ENCODE measurements around the gene LMBR1L.
"Not testable (repeated sequence)": the region's sequence is repeated elsewhere in the genome, so short reads cannot be mapped to it uniquely, and the experiment has no call there.

LMBR1L gene

DNA sequence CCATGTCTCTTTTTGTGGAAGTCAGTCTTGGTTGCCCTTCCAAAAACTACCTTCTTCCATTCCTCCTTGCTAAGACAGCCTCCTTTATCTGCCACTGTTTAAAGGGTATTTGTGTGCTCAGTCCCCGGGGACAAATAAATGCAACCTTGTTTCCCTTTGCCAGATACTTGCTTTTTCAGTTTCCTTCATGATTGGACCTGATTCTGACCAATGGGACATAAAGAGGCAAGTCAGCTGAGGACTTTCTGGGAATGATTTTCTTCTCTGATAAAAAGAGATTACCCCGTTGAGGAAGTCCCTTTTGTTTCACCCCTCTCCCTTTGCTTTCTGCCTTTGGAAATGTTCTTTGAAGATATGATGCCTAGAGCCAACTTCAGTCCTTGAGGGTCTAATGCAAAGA lies 27.9 kb upstream of the LMBR1L start:
- TF ChIP-seq, protein P1, sequence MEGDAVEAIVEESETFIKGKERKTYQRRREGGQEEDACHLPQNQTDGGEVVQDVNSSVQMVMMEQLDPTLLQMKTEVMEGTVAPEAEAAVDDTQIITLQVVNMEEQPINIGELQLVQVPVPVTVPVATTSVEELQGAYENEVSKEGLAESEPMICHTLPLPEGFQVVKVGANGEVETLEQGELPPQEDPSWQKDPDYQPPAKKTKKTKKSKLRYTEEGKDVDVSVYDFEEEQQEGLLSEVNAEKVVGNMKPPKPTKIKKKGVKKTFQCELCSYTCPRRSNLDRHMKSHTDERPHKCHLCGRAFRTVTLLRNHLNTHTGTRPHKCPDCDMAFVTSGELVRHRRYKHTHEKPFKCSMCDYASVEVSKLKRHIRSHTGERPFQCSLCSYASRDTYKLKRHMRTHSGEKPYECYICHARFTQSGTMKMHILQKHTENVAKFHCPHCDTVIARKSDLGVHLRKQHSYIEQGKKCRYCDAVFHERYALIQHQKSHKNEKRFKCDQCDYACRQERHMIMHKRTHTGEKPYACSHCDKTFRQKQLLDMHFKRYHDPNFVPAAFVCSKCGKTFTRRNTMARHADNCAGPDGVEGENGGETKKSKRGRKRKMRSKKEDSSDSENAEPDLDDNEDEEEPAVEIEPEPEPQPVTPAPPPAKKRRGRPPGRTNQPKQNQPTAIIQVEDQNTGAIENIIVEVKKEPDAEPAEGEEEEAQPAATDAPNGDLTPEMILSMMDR (conservative IDR thresholded peaks at IDR 0.05): no peak
- TF ChIP-seq ZFX (IDR thresholded peaks at IDR 0.05): no peak
- H3K27ac ChIP-seq: no peak overlapping the region

DNA sequence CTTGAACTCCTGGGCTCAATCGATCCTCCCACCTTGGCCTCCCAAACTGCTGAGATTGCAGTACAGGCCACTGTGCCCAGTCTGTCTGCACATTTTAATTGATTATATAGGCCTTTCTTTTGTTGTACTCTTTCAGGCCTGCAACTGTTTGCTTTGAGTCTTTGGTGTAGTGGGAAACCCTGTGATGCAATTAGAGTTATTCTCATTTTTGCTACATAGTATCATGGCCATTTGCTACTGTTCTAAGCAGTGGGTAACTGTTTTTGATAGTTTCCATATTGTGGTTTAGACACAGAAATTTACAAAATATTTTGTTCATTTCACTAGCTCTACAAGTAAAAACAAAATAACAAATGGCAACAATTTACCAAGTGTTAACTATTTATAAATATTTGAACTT lies 26.8 kb upstream of the LMBR1L start:
- H3K27ac ChIP-seq: no peak overlapping the region
- TF ChIP-seq, protein P1 (conservative IDR thresholded peaks at IDR 0.05): no peak
- no peak for TF ChIP-seq ZFX (IDR thresholded peaks at IDR 0.05)

DNA sequence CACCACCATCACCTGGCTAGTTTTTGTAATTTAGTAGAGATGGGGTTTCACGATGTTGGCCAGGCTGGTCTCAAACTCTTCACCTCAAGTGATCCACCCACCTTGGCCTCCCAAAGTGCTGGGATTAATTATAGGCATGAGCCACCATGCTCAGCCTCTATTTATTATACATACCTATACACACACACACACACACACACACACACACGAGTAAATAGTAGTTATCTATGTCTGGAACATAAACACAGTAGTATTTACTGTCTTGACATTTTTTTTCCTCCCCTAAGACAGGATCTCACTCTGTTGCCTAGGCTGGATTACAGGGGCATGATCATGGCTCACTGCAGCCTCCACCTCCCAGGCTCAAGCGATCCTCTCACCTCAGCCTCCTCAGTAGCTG lies 26.4 kb upstream of the LMBR1L start:
- not testable (repeated sequence) for H3K27ac ChIP-seq

DNA sequence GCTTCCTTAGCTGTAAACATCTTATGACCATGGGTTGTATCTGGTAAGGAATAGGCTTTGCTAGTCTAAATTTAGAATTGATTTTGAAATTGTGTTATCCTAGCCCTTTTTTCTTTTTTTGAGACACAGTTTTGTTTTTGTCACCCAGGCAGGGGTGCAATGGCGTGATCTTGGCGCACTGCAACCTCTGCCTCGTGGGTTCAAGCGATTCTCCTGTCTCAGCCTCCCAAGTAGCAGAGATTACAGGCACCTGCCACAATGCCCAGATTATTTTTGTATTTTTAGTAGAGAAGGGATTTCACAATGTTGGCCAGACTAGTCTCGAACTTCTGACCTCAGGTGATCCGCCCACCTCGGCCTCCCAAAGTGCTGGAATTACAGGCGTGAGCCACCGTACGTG lies 22.9 kb upstream of the LMBR1L start:
- TF ChIP-seq ZFX (IDR thresholded peaks at IDR 0.05): no peak
- TF ChIP-seq, protein P1 (conservative IDR thresholded peaks at IDR 0.05): no peak
- H3K27ac ChIP-seq: no peak overlapping the region

DNA sequence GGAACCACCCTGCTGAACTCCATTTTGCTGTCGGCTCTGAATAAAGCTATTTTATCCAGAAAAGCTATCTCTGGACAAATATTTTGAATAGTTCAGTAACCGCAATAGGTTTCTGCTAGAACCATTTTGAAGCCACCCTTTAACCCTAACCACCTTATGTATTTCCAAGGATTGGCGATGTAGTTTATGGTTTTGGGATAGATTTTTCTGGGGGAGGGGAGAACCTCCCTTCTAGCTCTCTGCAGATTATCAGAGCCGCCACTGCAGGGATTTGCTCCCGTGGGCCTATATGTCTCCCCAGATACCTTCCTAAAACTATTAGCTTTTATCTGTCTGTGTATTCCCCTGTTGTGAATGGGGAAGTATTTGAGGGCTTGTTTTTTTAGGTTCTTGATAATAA lies 22.4 kb upstream of the LMBR1L start:
- TF ChIP-seq ZFX (IDR thresholded peaks at IDR 0.05): no peak
- TF ChIP-seq, protein P1 (conservative IDR thresholded peaks at IDR 0.05): no peak
- no peak overlapping the region for H3K27ac ChIP-seq

DNA sequence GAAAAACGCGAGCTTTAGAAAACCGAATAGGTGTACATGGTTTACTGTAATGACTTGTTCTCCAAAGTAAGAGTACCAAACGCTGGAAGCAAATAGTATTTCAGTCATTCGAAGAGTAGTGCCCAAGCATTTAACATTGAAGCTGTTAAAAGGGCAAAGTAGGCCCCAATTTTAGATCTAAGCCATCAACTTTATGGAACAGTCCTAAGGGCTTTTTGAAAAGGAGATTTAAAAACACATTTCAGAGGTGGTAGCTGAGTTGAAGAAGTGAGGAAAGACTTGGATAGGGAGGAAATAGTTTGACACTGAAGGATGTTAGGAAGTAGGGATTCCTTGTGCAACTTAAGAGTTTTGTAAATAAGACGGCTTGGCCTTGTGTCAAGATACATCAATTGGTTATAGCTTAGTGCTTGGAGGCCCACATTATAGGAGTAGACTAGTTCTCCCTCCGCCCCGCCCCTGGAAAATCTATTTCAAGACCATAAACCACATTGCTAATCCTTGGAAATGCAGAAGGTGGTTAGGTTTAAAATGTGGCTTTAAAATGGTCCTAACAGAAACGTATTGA lies 21.3 kb upstream of the LMBR1L start:
- H3K27ac ChIP-seq: peak overlapping the region; percentile 98
- TF ChIP-seq ZFX (IDR thresholded peaks at IDR 0.05): no peak
- TF ChIP-seq, protein P1 (conservative IDR thresholded peaks at IDR 0.05): no peak

DNA sequence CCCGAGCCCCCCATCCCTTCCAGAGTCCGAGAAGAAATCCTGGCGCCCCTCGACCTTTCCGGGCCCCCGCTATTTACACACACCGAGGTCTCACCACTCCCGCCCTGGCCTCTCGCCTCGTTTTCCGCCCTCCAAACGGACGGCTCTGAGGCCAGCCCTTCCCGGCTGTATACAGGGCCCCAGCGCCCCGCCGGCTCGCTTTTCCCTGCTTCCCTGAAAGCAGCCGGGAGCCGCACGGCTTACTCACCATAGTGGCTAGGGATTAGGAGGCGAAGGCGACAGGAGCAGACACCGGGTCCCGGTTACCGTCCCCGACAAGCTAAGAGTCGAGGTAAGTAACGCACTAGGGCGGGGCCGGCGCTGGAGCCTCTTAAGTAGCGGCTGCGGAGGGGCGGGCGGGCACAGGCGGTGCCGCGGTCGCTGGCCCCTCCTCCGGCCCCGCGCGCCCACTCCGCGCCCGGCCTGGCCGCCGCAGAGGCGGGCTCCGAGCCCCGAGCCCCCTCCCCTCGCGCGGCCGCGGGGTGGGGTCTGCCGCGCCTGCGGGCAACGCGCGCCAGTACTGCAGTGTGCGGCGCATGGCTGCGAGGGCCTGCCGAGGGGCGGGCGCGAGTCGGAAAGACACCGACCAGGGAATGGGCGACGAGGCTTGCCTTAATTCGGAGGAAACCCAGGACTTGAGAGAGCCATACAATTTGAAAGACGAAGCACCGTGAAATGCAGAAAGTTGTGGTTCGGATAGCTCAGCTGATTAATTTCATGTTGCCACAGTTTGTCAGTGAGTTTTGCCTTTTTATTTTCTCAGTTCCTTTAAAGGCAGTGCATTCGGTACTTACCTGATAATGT lies 20.6 kb upstream of the LMBR1L start, which contains the start of gene TUBA1B:
TUBA1B (minus strand) TSS at position 345 of the 843 bp plus-strand sequence; CDS start at position 250, 95 bp downstream.
- H3K27ac ChIP-seq: peak within 1 kb of the TSS; percentile 98

More for the DNA sequence above, 20.6 kb upstream of the LMBR1L start, which contains the start of gene TUBA1B:
- TF ChIP-seq, protein P1 (conservative IDR thresholded peaks at IDR 0.05): no peak
- 0 out of 2 replicates have a peak, but pooled peaks have one; percentile 30 for TF ChIP-seq ZFX (IDR thresholded peaks at IDR 0.05)
